ENCODE results near the gene HTT. TPM values are rescaled to one million over a fixed set of nuclear protein-coding genes. Genes with fewer than 3 reads are reported as not detected.
A peak's percentile ranks its signal among the peaks of the same experiment; 100 is the strongest.

The HTT gene
- total and polyA plus RNA-seq, 2 experiments from 2014 or later = 11.4 to 38.6 TPM

- TF ChIP-seq CTCF (IDR thresholded peaks at IDR 0.05; ENCODE audit: low read depth, low read length) = no peak
- H3K36me3 ChIP-seq = no peaks in the 10 kb centered on the region
Measured at GRCh38 chr4:3031357-3032082, 43.0 kb upstream of the HTT start.

GRCh38 chr4:3034231-3034630, 40.2 kb upstream of the HTT start:
- no peak overlapping the region for H3K27ac ChIP-seq
- H3K9me3 ChIP-seq (ENCODE audit: low read depth) = no peaks in the 10 kb centered on the region
- H3K4me3 ChIP-seq = no peak overlapping the region
- DNase-seq (ENCODE audit: low read depth in 1 of 2, low spot score in 1 of 2) = no peak
- H3K27me3 ChIP-seq = no peaks in the 10 kb centered on the region
- H3K36me3 ChIP-seq = no peaks in the 10 kb centered on the region
- peaks cover 9% of the 10 kb centered on the region for H3K4me1 ChIP-seq (ENCODE audit: low read depth)
- no peak for TF ChIP-seq CTCF (IDR thresholded peaks at IDR 0.05; ENCODE audit: low read depth, low read length)

More at GRCh38 chr4:3031357-3032082, 43.0 kb upstream of the HTT start:
- Histone ChIP-seq H3K4me3 (no peak overlapping the region), H3K9me3 (ENCODE audit: low read depth) (no peaks in the 10 kb centered on the region), H3K27me3 (no peaks in the 10 kb centered on the region), H3K27ac (no peak overlapping the region), H3K4me1 (ENCODE audit: low read depth) (no peaks in the 10 kb centered on the region)
- DNase-seq (ENCODE audit: low read depth in 1 of 2, low spot score in 1 of 2) = peak in 1 of 2 donors; percentile 8

- no peak for DNase-seq (ENCODE audit: low read depth in 1 of 2, low spot score in 1 of 2)
- no peak overlapping the region for H3K27ac ChIP-seq
- no peak for TF ChIP-seq CTCF (IDR thresholded peaks at IDR 0.05; ENCODE audit: low read depth, low read length)
- H3K27me3 ChIP-seq = no peaks in the 10 kb centered on the region
- H3K9me3 ChIP-seq (ENCODE audit: low read depth) = no peaks in the 10 kb centered on the region
- H3K4me3 ChIP-seq = no peak overlapping the region
- H3K36me3 ChIP-seq = no peaks in the 10 kb centered on the region
- H3K4me1 ChIP-seq (ENCODE audit: low read depth) = peaks cover 9% of the 10 kb centered on the region
Measured at GRCh38 chr4:3035249-3035648, 39.2 kb upstream of the HTT start.

DNA sequence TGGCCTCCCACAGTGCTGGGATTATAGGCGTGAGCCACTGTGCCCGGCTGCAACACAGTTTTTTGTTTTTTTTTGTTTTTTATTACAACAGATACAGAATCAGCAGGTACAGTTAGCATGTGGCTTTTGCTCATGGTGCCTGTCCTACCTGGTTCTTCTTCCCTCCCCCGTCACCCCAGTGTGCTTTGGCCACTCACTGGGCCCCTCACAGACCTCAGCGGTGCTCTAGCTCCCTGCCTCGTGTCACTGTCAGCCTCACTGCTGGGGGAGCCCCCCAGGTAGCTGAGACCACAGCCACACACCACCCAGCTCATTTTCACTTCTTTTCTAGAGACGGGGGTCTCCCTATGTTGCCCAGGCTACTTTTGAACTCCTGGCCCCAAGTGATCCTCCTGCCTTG, 38.8 kb upstream of the HTT start:
- H3K27me3 ChIP-seq = no peaks in the 10 kb centered on the region
- peaks cover 9% of the 10 kb centered on the region for H3K4me1 ChIP-seq (ENCODE audit: low read depth)
- H3K9me3 ChIP-seq (ENCODE audit: low read depth) = no peaks in the 10 kb centered on the region
- H3K36me3 ChIP-seq = no peaks in the 10 kb centered on the region
- no peak for TF ChIP-seq CTCF (IDR thresholded peaks at IDR 0.05; ENCODE audit: low read depth, low read length)
- no peak overlapping the region for H3K27ac ChIP-seq
- H3K4me3 ChIP-seq = no peak overlapping the region
- no peak for DNase-seq (ENCODE audit: low read depth in 1 of 2, low spot score in 1 of 2)

- H3K4me1 ChIP-seq (ENCODE audit: low read depth) = peaks cover 9% of the 10 kb centered on the region
- H3K27ac ChIP-seq = no peak overlapping the region
- no peaks in the 10 kb centered on the region for H3K36me3 ChIP-seq
- H3K27me3 ChIP-seq = no peaks in the 10 kb centered on the region
- H3K4me3 ChIP-seq = no peak overlapping the region
- no peak for TF ChIP-seq CTCF (IDR thresholded peaks at IDR 0.05; ENCODE audit: low read depth, low read length)
- H3K9me3 ChIP-seq (ENCODE audit: low read depth) = no peaks in the 10 kb centered on the region
- DNase-seq (ENCODE audit: low read depth in 1 of 2, low spot score in 1 of 2) = no peak
Measured at GRCh38 chr4:3036131-3036952, 38.1 kb upstream of the HTT start.
